ENCODE results near the gene ADAM10.

GRCh38 chr15:58762731-58763130, 13.2 kb upstream of the ADAM10 start:
- TF ChIP-seq CTCF (IDR thresholded peaks at IDR 0.05) (no peak), POLR2A (IDR thresholded peaks at IDR 0.05) (no peak), POLR2AphosphoS5 (IDR thresholded peaks at IDR 0.05) (no peak)

All from stomach (tissue), 4 donors.